ENCODE measurements around the gene ATP8B4.
"Not testable (repeated sequence)": the region's sequence is repeated elsewhere in the genome, so short reads cannot be mapped to it uniquely, and the experiment has no call there.

ATP8B4 gene

GRCh38 chr15:50108461-50108860 is 10.6 kb downstream of the ATP8B4 start:
- no peak for DNase-seq

- no peak for DNase-seq
These were observed 11.2 kb downstream of the ATP8B4 start for GRCh38 chr15:50107591-50108408.

GRCh38 chr15:50107157-50107556 is 11.9 kb downstream of the ATP8B4 start:
- DNase-seq = no peak

GRCh38 chr15:50106457-50106856 is 12.6 kb downstream of the ATP8B4 start:
- DNase-seq = no peak

- no peak for DNase-seq
These were observed 18.5 kb downstream of the ATP8B4 start for GRCh38 chr15:50100486-50100885.

- DNase-seq = no peak
These were observed 20.5 kb downstream of the ATP8B4 start for GRCh38 chr15:50098545-50098944.

GRCh38 chr15:50095938-50096821 is 22.9 kb downstream of the ATP8B4 start:
- no peak for DNase-seq

- not testable (repeated sequence) for DNase-seq
These were observed 29.6 kb downstream of the ATP8B4 start for GRCh38 chr15:50089386-50089785.

GRCh38 chr15:50084932-50085331 is 34.1 kb downstream of the ATP8B4 start:
- DNase-seq = no peak

GRCh38 chr15:50083424-50084025 is 35.5 kb downstream of the ATP8B4 start:
- no peak for DNase-seq

- no peak for DNase-seq
These were observed 37.0 kb downstream of the ATP8B4 start for GRCh38 chr15:50082066-50082465.

GRCh38 chr15:50077651-50078050 is 41.4 kb downstream of the ATP8B4 start:
- DNase-seq = no peak

- DNase-seq = no peak
These were observed 41.9 kb downstream of the ATP8B4 start for GRCh38 chr15:50077176-50077575.

GRCh38 chr15:50075319-50075718 is 43.7 kb downstream of the ATP8B4 start:
- DNase-seq = no peak

- no peak for DNase-seq
These were observed 47.3 kb downstream of the ATP8B4 start for GRCh38 chr15:50071551-50072258.

GRCh38 chr15:50068016-50068415 is 51.0 kb downstream of the ATP8B4 start:
- DNase-seq = no peak

- DNase-seq = no peak
These were observed 51.8 kb downstream of the ATP8B4 start for GRCh38 chr15:50067254-50067653.

- DNase-seq = no peak
These were observed 52.4 kb downstream of the ATP8B4 start for GRCh38 chr15:50066666-50067065.

GRCh38 chr15:50066202-50066601 is 52.8 kb downstream of the ATP8B4 start:
- no peak for DNase-seq

GRCh38 chr15:50065279-50065678 is 53.8 kb downstream of the ATP8B4 start:
- DNase-seq = no peak

- DNase-seq = no peak
These were observed 54.4 kb downstream of the ATP8B4 start for GRCh38 chr15:50064673-50065072.

- no peak for DNase-seq
These were observed 55.8 kb downstream of the ATP8B4 start for GRCh38 chr15:50063226-50063625.

GRCh38 chr15:50061503-50061902 is 57.5 kb downstream of the ATP8B4 start:
- no peak for DNase-seq
